A673 (cell line): ENCODE results near the gene RAB3IL1. TPM values are rescaled to one million over a fixed set of nuclear protein-coding genes. Genes with fewer than 3 reads are reported as not detected.

ENCODE experiments used
- BruUV-seq: library from RNA; stranded (reverse); fragments of 400-500 nt; replicated peaks from 2 replicates; lab custom pipeline; 2021; lab: Mats Ljungman, UMichigan
- CTCF ChIA-PET: fragments of 300-600 bp; sonication (Branson Sonifier 250); formaldehyde crosslinking; loops from one replicate; lab custom pipeline; 2022; ENCODE audit warnings: antibody characterized with exemption; lab: Charles Lee
- POLR2A ChIA-PET: fragments of 300-600 bp; sonication (Branson Sonifier 250); formaldehyde crosslinking; loops from one replicate; lab custom pipeline; 2022; ENCODE audit warnings: antibody characterized with exemption; ENCODE audit not compliant: low non-redundant PET; lab: Charles Lee
- DNase-seq: peaks from one replicate; pipeline ENCODE4 v3.0.0-alpha.2; 2015; ENCODE audit warnings: low spot score
- H3K27ac ChIP-seq: fragments of 200-600 bp; sonication (generic); 2 replicates; pipeline ENCODE4 v1.5.1; 2016; ENCODE audit warnings: mixed run types, low read depth, mild to moderate bottlenecking, mixed read lengths, antibody characterized with exemption, low read length; ENCODE audit not compliant: poor library complexity, severe bottlenecking
- H3K27me3 ChIP-seq: fragments of 200-600 bp; sonication (generic); replicated peaks from 2 replicates; pipeline ENCODE4 v1.6.1; 2017; ENCODE audit warnings: mixed run types, low read depth, mild to moderate bottlenecking, mixed read lengths, antibody characterized with exemption, low read length; ENCODE audit not compliant: insufficient read depth, poor library complexity
- H3K36me3 ChIP-seq: fragments of 200-600 bp; sonication (generic); 2 replicates; pipeline ENCODE4 v1.6.1; 2016; ENCODE audit warnings: mixed run types, mild to moderate bottlenecking, mixed read lengths, antibody characterized with exemption, low read length; ENCODE audit not compliant: insufficient read depth, poor library complexity, severe bottlenecking
- H3K4me1 ChIP-seq: fragments of 200-600 bp; sonication (generic); 2 replicates; pipeline ENCODE4 v1.6.1; 2017; ENCODE audit warnings: mixed run types, mild to moderate bottlenecking, mixed read lengths, antibody characterized with exemption, low read length; ENCODE audit not compliant: insufficient read depth, poor library complexity, severe bottlenecking
- H3K4me3 ChIP-seq: fragments of 200-600 bp; sonication (generic); 2 replicates; pipeline ENCODE4 v1.5.1; 2016; ENCODE audit warnings: low read depth, mixed run types, mild to moderate bottlenecking, mixed read lengths, low read length; ENCODE audit not compliant: poor library complexity, severe bottlenecking
- H3K9me3 ChIP-seq: fragments of 200-600 bp; sonication (generic); 2 replicates; pipeline ENCODE4 v1.6.1; 2016; ENCODE audit warnings: mixed run types, low read depth, mild to moderate bottlenecking, mixed read lengths, antibody characterized with exemption, low read length; ENCODE audit not compliant: poor library complexity, severe bottlenecking
- EZH2 ChIP-seq: fragments of 200-600 bp; sonication (generic); IDR thresholded peaks from 2 replicates; pipeline ENCODE4 v1.6.1; 2017; ENCODE audit warnings: borderline replicate concordance, low read depth, mild to moderate bottlenecking, mixed read lengths, antibody characterized with exemption, low read length; ENCODE audit not compliant: poor library complexity, severe bottlenecking
- intact Hi-C: fragments of 100-400 bp; cut with micrococcal nuclease; formaldehyde crosslinking; loops from one replicate; pipeline ENCODE4 v1.10.0; 2022; ENCODE audit not compliant: unreplicated experiment
- total RNA-seq: library from RNA; stranded (reverse); gene quantifications from 2 replicates; pipeline ENCODE4 v1.2.3, GENCODE V29; 2021
- TF ChIP-seq, protein P1 (sequence below): fragments of 300-800, 200-600 bp; sonication (generic); conservative IDR thresholded peaks from 2 replicates; pipeline ENCODE4 v1.5.1; 2017; ENCODE audit warnings: low read depth, mild to moderate bottlenecking, antibody characterized with exemption, low read length, moderate library complexity, mixed read lengths

The RAB3IL1 gene
- total RNA-seq, 1 experiment from 2014 or later = 21.9 TPM

DNA sequence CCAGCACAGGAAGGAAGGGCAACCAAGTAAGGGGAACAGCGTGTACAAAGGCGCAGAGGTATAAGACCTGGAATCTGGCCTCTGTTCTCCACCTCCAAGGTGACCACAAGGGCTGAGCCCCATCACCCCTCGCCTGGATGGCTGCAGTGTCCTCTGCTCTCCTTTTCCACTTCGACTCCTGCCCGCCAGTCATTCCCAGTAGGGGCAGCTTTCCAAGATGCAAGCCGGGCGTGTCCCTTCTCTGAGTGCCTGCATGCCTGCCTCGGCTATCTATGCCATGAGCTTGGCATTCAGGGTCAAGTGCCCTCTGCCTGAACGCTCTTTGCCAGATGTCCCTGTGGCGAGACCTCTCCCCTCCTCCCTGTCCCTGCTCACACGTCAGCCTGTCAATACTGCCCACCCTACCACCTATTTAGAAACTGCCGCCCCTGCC lies 43.0 kb downstream of the RAB3IL1 start:
- intact Hi-C loops = loop anchor here (5.0 to 10.0 kb wide), 2 partner anchors 77 to 440 kb away; no protein-coding TSS in a partner anchor
- no TSS peak for BruUV-seq
- ChIA-PET CTCF (no interaction called here), POLR2A (no interaction called here)
- H3K4me1 ChIP-seq = peaks cover 20% of the 10 kb centered on the region
- TF ChIP-seq EZH2 = no peak
- DNase-seq = no peak
- H3K36me3 ChIP-seq = no peaks in the 10 kb centered on the region
- H3K27ac ChIP-seq = no peak overlapping the region
- H3K4me3 ChIP-seq = no peak overlapping the region
- H3K27me3 ChIP-seq = no peaks in the 10 kb centered on the region
- no peaks in the 10 kb centered on the region for H3K9me3 ChIP-seq

DNA sequence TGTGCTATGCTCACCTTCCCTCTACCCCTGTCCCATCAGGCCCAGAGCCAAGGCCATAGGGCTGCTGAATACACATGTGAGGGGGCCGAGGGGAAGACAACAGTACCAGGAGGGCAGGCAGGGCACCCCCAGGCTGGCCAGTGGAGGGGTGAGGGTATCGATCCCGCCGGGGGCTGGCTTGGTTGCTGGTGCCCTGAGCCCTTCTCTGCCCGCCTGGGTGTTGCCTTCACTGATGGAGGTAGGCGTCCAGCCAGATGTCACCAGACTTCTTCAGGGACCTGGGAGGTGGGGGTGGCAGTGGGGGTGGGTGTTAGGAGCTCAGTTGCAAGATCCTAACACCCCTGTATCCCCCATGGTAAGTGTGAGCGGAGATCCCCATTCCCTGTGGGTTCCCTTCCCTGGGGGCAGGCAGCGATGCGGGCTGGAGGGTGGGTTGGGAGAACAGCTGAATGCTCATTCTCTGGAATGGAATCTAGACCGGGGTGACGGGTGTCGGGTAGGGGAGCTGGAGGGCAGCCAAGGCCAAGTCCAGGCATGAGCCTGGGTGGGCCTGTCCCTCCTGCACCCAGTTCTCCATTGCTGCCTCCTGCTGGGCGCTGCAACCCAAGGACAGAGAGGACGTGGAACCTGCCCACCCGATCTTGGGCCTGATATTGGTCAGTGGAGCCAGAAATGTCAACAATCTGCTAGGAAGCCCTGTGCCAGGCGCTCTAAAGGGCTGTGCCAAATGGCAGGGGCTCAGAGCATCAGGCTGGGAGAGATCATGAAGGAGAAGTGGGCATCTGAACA lies 43.6 kb downstream of the RAB3IL1 start:
- no TSS peak for BruUV-seq
- DNase-seq = no peak
- no peak overlapping the region for H3K4me3 ChIP-seq
- H3K27ac ChIP-seq = no peak overlapping the region
- TF ChIP-seq EZH2 = no peak
- TF ChIP-seq, protein P1, sequence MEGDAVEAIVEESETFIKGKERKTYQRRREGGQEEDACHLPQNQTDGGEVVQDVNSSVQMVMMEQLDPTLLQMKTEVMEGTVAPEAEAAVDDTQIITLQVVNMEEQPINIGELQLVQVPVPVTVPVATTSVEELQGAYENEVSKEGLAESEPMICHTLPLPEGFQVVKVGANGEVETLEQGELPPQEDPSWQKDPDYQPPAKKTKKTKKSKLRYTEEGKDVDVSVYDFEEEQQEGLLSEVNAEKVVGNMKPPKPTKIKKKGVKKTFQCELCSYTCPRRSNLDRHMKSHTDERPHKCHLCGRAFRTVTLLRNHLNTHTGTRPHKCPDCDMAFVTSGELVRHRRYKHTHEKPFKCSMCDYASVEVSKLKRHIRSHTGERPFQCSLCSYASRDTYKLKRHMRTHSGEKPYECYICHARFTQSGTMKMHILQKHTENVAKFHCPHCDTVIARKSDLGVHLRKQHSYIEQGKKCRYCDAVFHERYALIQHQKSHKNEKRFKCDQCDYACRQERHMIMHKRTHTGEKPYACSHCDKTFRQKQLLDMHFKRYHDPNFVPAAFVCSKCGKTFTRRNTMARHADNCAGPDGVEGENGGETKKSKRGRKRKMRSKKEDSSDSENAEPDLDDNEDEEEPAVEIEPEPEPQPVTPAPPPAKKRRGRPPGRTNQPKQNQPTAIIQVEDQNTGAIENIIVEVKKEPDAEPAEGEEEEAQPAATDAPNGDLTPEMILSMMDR = no peak
- H3K9me3 ChIP-seq = no peaks in the 10 kb centered on the region
- ChIA-PET POLR2A (no interaction called here), CTCF (no interaction called here)
- no peaks in the 10 kb centered on the region for H3K36me3 ChIP-seq
- intact Hi-C loops = loop anchor here (5.0 to 10.0 kb wide), 2 partner anchors 76 to 441 kb away; no protein-coding TSS in a partner anchor
- H3K4me1 ChIP-seq = peaks cover 20% of the 10 kb centered on the region
- H3K27me3 ChIP-seq = no peaks in the 10 kb centered on the region

DNA sequence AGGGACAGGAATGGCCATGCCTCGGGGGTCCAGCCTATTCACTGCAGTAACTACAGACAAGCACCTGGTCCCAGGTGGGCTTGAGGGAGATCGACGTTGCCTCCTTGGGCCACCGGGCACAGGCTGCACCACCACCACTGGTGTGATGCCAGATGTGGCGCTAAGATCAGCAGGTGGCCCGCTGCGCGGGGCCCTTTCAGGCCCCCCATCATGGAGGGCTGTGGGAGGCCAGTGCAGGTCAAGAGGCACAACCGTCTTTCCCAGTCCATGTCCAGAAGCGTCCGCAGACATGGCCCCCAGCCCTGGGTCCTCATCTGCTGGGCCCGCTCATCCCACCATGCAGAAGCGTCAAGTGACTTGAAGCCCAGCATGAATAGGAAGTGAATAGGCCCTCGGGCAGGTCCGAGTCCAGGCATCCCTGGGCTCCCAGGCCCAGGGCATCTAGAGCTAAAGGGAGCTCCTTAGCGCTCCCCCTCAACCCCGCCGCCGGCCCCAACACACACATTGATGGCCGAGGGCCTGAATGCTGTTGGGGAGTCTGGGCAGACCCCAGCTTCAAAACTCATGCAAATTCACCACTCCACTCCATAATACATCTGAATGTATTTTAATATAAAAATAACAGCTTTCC lies 44.3 kb downstream of the RAB3IL1 start:
- no peak for DNase-seq
- Histone ChIP-seq H3K36me3 (no peaks in the 10 kb centered on the region), H3K9me3 (no peaks in the 10 kb centered on the region), H3K4me3 (no peak overlapping the region), H3K27ac (no peak overlapping the region), H3K4me1 (peaks cover 20% of the 10 kb centered on the region), H3K27me3 (no peaks in the 10 kb centered on the region)
- no TSS peak for BruUV-seq
- TF ChIP-seq, protein P1 = no peak
- no peak for TF ChIP-seq EZH2
- ChIA-PET CTCF (no interaction called here), POLR2A (no interaction called here)
- intact Hi-C loops = loop anchor here (5.0 to 10.0 kb wide), 2 partner anchors 76 to 442 kb away; no protein-coding TSS in a partner anchor
